HG02610 (cell line): ENCODE results near the gene NDFIP1.

Source experiments
- ATAC-seq: cut with Tn5 transposase; IDR thresholded peaks from one replicate; pipeline ENCODE4 v1.9.1; 2021; ENCODE audit warnings: mild to moderate bottlenecking, moderate library complexity; ENCODE audit not compliant: unreplicated experiment

NDFIP1 gene

DNA sequence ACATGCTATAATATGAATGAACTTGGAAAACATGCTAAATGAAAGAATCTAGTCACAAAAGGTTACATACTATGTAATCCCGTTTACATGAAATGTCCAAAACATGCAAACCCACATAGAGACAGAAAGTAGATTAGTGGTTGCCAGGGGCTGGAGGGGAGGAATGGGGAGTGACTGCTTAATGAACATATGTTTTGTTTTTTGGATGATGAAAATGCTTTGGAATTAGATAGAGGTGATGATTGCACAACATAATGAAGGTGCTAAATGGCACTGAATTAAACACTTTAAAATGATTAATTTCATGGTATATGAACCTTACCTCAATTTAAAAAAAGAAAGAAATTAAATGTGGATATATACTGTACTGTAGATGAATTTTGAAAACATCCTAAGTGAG, 17.6 kb upstream of the NDFIP1 start:
- ATAC-seq, result no peak

DNA sequence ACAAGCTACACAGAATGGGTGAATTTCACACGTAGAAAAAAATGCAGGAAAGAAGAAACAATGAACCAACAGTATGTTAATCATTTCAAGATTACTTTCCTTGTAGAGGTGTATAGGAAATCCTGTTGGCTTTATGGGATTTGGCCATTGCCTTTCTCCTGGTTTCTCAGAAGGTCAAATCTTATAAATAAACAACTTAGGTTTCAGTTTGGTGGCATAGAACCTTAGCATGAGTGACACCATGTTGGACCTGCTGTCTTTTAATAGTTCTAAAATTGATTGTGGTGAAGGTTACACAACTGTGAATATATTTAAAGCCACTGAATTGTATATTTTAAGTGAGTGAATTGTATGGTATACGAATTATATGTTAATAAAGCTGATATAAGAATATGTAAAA, 16.7 kb upstream of the NDFIP1 start:
- no peak for ATAC-seq

DNA sequence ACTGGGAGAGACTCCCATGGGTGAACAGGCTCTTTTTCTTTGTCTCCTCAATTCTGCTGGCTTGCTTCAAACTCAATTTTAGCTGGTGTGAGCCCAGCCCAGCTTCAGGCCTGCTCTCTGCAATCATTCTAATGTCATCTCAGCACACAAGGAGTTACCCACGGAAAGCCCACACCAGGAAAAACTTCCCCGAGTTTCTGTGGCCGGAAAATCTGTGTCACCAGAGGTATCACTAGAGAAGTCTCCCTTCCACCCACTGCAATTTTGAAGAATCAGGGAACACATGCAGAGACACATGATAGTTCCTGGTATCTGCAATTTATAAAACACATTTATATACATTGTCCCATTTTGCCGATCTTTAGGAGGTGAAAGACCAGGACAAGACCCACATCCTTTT, 13.5 kb upstream of the NDFIP1 start:
- ATAC-seq, result peak; percentile 29

- no peak for ATAC-seq
Observed at GRCh38 chr5:142095651-142096330, 12.8 kb upstream of the NDFIP1 start.

DNA sequence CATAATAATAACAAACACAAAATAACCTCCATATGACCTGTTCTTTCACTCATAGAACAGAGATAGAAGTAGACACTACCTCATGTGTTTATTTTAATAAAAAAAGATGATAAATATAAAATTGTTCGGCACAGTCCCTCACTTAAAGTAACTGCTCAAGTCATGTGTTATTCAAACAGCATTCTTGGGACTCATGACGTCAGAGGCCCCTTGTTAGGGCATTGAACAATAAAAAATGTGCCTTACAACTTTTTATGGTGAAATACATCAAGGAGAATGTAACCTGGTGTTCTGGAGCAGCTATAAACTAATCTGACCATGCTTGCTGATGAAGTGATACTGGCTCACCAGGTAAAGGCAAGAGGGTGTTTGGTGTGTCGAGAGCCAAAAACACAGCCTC, 12.2 kb upstream of the NDFIP1 start:
- ATAC-seq, result no peak

DNA sequence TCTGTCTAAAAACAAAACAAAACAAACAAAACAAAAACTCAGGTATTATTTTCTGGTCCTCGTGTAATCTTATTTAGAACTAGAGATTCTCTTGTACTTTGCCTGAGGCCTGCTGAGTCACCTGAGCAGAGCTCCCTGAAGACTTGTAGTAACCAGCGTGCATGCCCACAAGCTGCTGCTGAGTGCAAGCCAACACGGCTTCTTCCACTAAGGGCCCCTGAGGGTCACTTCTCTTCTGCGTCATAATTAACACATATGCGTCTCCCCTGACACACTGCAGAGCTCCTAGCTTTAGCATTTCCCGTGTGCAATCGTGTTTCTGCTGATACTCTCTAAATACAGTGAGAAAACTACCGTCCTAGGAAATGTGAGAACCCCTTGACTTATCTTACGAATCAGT, 10.9 kb upstream of the NDFIP1 start:
- ATAC-seq, result no peak

DNA sequence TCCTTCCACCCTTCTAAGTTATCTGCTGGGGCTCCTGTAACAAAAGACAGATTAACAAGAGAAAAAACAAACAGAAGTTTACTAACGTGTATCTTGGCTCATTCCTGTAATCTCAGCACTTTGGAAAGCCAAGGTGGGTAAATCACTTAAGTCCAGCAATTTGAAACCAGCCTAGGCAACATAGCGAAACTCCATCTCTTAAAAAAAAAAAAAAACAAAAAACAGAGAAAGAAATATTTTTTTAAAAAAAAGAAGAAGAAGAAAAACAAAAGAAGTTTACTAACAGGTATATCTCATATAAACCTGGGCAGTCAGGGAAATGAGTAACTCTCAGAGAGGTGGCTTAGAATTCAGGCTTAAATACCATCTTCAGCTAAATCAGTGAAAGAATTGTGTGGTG, 10.3 kb upstream of the NDFIP1 start:
- no peak for ATAC-seq

DNA sequence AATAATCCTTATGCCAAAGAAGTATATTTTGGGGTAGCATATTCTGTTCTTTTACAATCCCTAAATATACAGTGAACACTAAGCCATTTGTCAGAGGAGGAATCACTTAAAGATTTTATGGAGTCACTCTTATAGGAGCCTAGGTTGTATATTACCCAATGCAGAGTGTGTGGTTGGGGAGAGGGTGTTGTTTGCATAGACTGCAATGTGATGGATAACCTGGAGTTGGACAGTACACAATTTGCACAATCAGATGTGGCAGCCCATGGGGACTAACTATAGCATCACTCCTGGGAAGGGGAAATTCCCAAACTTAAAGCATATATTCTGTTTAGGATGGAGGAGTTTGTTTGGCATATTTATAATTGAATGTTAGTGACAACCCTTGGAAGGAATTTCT, 9.6 kb upstream of the NDFIP1 start:
- no peak for ATAC-seq

GRCh38 chr5:142100307-142100706, 8.3 kb upstream of the NDFIP1 start:
- no peak for ATAC-seq

- no peak for ATAC-seq
Observed at GRCh38 chr5:142102980-142103740, 5.4 kb upstream of the NDFIP1 start.

DNA sequence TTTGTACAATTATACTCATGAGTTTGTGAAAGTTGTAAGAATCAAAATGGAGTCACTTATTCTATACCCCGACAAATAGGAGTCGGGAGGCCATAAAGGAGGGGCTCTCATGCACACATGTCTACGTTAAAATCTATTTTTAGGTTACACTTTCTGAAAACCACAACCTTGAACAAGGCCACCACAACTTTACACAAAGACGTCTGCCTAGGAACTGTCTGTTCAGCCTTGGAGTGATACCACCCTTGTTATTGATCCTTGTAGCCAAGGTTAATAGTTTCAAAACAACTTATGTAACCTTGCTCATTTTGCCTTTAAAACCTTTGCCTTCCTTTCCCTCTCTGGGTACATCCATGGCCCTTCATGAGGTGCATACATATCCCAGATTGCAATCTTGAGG, 4.1 kb upstream of the NDFIP1 start:
- no peak for ATAC-seq

DNA sequence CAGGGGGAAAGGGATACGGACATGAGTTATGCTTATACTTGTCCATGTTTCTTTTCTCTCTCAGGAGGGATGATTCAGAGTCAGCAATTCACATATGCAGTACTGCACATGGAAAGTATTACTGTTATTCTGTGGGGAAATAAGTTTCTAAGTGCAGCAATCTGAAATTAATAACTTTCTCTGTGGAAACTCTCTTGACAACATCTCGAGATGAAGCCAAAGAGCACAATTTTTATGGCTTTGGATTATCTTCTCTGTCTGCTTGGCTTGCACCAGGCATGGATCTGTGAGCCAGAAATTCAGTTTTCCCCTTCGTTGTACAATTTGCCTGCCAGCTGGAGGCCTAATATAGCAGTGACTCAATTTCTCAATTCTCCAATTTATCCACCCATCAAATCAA, 2.5 kb upstream of the NDFIP1 start:
- no peak for ATAC-seq

- ATAC-seq, result no peak
Observed at GRCh38 chr5:142107036-142107735, 1.4 kb upstream of the NDFIP1 start.

DNA sequence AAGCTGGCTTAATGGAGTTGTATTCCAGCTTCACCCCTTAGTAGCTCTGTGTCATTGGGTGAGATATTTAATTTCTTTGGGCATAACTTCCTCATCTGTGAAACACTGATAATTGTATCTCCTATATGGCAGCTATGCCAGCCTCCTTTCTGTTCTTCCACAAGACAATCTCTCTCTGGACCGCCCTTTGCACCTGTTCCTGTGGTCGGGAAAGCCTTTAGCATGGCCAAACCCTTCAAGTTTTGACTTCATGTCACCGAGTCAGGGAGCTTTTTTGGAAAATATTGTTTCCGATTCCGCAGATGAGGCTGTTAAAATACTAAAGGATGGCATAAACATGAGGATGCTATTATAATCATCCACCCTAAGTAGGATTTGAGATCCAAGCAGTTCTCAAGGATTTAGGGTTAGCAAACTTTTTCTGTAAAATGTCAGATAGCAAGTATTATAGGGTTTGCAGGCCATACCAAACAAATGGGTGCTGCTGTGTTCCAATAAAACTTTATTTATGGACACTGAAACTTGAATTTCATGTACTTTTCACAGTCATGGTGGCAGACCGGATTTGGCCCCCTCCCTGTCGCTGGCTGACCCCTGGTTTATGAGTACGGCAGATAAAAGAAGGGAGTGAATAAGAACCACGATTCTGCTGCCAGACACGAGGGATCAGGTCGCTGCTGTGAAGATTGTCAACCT, 695 bp upstream of the NDFIP1 start:
- no peak for ATAC-seq

GRCh38 chr5:142109331-142110045, 909 bp downstream of the NDFIP1 start:
- ATAC-seq, result no peak

DNA sequence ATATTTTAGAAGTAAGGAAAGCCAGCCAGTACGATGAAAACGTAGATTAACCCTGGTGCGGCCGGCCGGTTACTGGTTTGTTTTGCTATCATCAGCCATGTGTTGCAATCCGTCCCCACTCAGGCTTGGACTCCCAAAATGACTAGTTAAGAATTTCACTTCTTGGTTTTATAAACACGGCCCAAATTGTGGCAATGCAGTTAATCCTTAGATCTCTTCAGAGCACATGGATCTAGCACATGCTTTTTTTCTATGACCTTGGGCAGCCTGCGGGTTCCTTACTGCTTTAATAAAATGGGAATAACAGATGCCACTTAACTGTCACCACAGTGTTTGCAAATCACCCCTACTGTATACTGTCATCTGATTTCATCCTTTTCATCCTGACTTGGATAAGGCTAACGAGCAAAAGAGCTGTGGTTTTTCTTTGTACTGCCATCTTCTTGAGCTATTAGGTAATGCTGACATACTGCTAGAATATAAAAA, 1.5 kb downstream of the NDFIP1 start:
- ATAC-seq, result peak; percentile 55

GRCh38 chr5:142110988-142111687, 2.6 kb downstream of the NDFIP1 start:
- ATAC-seq, result no peak

GRCh38 chr5:142114687-142115086, 6.1 kb downstream of the NDFIP1 start:
- ATAC-seq, result no peak

- no peak for ATAC-seq
Observed at GRCh38 chr5:142115937-142116614, 7.5 kb downstream of the NDFIP1 start.
